Measurements from ENCODE around the gene ZNF816.
"Not testable (repeated sequence)": the region's sequence is repeated elsewhere in the genome, so short reads cannot be mapped to it uniquely, and the experiment has no call there.

Gene ZNF816

DNA sequence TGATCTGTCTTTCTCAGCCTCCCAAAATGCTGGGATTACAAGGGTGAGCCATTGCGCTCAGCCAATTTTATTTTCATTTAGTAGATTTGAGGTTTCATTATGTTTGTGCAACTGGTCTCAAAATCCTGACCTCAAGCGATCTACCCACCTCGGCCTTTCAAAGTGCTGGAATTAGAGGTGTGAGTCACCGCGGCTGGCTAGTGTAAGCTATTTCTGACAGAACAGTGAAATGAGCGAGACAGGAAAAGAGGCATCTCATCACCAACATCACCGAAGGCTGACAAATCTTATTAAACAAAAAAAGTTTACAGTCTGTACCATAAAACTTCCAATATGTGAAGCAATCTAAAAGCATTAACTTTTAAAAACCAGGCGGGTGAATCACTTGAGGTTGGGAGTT is 27.2 kb downstream of the ZNF816 start:
- TF ChIP-seq, protein P1, sequence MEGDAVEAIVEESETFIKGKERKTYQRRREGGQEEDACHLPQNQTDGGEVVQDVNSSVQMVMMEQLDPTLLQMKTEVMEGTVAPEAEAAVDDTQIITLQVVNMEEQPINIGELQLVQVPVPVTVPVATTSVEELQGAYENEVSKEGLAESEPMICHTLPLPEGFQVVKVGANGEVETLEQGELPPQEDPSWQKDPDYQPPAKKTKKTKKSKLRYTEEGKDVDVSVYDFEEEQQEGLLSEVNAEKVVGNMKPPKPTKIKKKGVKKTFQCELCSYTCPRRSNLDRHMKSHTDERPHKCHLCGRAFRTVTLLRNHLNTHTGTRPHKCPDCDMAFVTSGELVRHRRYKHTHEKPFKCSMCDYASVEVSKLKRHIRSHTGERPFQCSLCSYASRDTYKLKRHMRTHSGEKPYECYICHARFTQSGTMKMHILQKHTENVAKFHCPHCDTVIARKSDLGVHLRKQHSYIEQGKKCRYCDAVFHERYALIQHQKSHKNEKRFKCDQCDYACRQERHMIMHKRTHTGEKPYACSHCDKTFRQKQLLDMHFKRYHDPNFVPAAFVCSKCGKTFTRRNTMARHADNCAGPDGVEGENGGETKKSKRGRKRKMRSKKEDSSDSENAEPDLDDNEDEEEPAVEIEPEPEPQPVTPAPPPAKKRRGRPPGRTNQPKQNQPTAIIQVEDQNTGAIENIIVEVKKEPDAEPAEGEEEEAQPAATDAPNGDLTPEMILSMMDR (IDR thresholded peaks at IDR 0.05; ENCODE audit: control insufficient read depth, insufficient read depth, low read depth, low read length, missing control alignments) = no peak
- peak; percentile 83 for DNase-seq (ENCODE audit: low read depth)
- H3K4me3 ChIP-seq (ENCODE audit: control insufficient read depth, low read depth, low read length) = no peak overlapping the region

DNA sequence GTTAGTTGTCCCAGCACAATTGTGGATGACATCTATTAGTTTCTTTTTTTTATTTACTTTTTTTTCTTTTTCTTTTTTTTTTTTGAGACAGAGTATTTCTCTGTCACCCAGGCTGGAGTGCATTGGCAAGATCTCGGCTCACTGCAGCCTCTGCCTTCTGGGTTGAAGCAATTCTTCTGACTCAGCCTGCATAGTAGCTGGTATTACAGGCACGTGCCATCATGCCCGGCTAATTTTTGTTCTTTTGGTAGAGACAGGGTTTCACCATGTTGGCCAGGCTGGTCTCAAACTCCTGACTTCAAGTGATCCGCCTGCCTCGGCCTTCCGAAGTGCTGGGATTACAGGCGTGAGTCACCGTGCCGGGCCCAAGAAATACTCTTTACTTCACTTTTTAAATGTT is 38.0 kb downstream of the ZNF816 start:
- not testable (repeated sequence) for DNase-seq (ENCODE audit: low read depth); H3K4me3 ChIP-seq (ENCODE audit: control insufficient read depth, low read depth, low read length)

DNA sequence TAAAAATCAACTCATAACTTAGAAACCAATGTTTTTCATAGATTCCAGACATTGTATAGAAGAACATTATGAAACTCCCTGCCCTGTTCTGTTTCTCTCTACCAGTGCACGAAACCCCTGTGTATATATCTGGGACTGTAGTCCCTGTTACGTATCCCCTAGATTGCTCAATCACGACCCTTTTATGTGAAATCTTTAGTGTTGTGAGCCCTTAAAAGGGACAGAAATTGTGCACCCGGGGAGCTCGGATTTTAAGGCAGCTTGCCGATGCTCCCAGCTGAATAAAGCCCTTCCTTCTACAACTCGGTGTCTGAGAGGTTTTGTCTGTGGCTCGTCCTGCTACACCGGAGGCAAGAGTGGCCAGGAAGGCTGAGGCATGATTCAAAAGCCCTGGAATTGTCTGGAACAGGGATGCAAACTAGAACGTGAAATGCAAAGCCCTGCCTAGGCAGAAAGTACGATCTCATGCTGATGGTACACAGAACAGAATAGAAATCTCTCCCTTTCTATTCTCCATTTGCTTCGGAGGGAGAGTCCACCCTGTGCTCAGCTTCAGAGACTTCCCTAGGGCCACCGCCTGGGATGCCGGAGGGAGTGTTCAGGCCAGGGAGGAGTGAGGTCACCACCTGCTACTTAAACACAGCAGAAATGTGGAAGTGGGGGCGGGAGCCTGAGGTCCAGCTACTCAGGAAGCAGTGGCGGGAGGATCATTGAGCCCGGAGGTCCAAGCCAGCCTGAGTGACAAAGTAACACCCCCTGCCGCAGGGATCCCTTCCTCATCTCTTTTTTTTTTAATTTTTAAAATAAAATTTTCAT is 38.7 kb downstream of the ZNF816 start:
- TF ChIP-seq, protein P1 (IDR thresholded peaks at IDR 0.05; ENCODE audit: control insufficient read depth, insufficient read depth, low read depth, low read length, missing control alignments) = no peak
- no peak for DNase-seq (ENCODE audit: low read depth)
- peak overlapping the region; percentile 81 for H3K4me3 ChIP-seq (ENCODE audit: control insufficient read depth, low read depth, low read length)

DNA sequence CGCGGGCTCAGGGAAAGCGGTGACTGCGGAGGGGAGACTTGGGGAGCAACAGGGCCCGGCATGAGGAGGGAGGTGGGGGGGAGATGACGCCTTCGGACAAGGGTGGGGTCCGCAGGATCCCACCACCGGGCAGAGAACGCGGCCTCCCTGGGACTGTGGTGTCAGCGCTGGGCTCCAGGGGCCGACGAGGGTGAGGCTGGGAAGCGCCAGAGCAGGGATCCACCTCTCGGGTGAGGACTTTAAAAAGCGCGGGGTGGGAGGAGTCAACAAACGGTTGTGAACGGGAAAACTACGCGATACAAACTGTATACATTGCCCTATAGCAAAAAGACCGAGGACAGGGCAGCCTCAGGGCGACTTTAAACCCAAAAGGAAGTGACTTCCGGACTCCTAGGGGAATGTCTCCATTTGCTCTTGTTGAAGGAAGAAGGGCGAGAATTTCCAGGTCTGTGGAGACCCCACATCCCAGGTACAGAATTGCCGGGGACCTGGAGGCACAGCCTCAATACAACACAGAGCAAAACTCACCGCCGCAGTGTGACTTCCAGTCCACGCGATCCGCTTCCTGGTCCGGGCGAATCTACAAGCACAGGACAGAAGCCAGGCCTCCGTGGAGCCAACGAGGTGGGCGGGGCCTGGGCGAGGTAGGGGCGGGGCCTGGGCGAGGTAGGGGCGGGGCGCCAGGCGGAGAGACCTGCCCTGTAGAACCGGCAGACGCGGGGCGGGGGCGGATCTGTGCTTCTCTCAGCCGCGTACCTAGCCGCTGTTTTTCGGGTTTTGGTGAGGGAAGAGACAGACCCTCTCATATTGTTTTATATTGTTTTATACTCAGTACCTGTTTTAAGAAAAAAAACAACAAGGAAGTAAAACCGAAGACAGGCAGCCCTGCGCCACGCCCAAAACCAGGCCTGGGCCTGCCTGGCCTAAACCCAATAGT is 39.6 kb downstream of the ZNF816 start, which contains the start of gene ZNF888:
Gene ZNF888, minus strand, starts transcription at position 588 of the 937 bp plus-strand sequence. CDS start 5,555 bp downstream, outside the sequence.
- TF ChIP-seq, protein P1 (IDR thresholded peaks at IDR 0.05; ENCODE audit: control insufficient read depth, insufficient read depth, low read depth, low read length, missing control alignments) = no peak
- DNase-seq (ENCODE audit: low read depth) = no peak

DNA sequence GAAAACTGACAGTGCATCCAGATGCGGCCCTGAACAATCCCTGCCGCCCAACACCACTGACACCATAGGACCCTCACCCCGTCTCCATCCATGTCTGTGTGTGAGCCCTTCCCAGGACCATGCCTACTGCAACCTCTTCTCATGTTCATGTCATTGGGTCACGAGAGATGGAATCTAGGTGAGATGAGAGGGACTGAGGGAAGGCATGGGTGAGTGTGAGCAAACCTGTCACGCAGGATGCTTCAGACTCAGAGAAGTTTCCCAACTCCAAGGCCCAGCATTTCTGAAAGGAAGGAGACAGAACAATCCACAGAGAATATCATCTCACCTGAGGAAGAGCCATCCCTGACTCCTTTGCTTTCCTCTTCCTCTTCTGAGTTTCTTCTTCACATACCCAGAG is 45.1 kb downstream of the ZNF816 start:
- no peak overlapping the region for H3K4me3 ChIP-seq (ENCODE audit: control insufficient read depth, low read depth, low read length)
- TF ChIP-seq, protein P1 (IDR thresholded peaks at IDR 0.05; ENCODE audit: control insufficient read depth, insufficient read depth, low read depth, low read length, missing control alignments) = no peak
- DNase-seq (ENCODE audit: low read depth) = no peak

More for the DNA sequence above, 39.6 kb downstream of the ZNF816 start, which contains the start of gene ZNF888:
- peak within 1 kb of the TSS; percentile 81 for H3K4me3 ChIP-seq (ENCODE audit: control insufficient read depth, low read depth, low read length)

DNA sequence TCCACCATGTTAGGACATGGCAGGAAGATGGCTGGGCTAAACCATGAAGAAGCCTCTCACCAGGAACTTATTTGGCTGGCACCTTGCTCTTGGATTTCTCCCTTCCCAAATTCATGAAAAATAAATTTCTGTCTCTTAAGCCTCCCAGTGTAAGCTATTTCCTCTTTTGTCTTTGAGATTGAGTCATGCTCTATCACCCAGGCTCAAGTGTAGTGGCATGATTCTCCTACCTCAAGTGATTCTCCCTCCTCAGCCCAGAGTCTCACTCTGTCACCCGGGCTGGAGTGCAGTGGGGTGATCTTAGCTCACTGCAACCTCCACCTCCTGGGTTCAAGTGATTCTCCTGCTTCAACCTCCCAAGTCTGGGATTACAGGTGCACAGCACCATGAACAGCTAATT is 52.0 kb downstream of the ZNF816 start:
- no peak for DNase-seq (ENCODE audit: low read depth)
- H3K4me3 ChIP-seq (ENCODE audit: control insufficient read depth, low read depth, low read length) = no peak overlapping the region
- TF ChIP-seq, protein P1 (IDR thresholded peaks at IDR 0.05; ENCODE audit: control insufficient read depth, insufficient read depth, low read depth, low read length, missing control alignments) = no peak

DNA sequence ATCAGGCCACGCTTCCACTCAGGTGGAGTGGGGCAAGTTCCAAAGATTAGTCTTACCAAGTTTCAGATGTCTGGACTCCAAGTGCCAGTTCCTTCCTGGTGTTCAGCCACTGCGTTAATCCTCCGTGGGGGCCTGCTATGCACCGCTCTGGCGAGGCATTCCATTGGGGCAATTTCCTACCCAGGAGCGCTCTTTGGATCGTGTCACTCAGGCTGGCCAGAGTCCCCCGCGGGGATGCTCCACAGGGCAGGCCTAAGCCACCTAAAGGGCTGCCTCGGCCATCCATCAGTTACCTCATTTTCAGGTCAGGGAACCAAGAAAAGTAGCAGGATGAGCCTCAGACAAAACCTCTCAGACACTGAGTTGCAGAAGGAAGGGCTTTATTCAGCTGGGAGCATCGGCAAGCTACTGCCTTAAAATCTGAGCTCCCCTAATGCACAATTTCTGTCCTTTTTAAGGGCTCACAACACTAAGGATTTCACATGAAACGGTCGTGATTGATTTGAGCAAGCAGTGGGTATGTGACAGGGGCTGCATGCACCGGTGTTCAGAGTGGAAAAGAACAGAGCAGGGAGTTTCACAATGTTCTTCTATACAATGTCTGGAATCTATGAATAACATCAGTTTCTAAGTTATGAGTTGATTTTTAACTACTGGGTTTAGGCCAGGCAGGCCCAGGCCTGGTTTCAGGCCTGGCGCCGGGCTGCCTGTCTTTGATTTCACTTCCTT is 58.5 kb downstream of the ZNF816 start:
- DNase-seq (ENCODE audit: low read depth); H3K4me3 ChIP-seq (ENCODE audit: control insufficient read depth, low read depth, low read length): not testable (repeated sequence)
